Activated gamma-delta T cell (primary cell): ENCODE data around the gene NEGR1.

Source experiments
- DNase-seq: peaks from one replicate; lab custom pipeline; 2025; lab: John Stamatoyannopoulos, UW

The NEGR1 gene

GRCh38 chr1:71780681-71781080, 501.7 kb downstream of the NEGR1 start:
- no peak for DNase-seq

- no peak for DNase-seq
These were observed 503.4 kb downstream of the NEGR1 start for GRCh38 chr1:71778940-71779339.

- DNase-seq = no peak
These were observed 505.2 kb downstream of the NEGR1 start for GRCh38 chr1:71777094-71777493.

GRCh38 chr1:71774705-71775104, 507.6 kb downstream of the NEGR1 start:
- no peak for DNase-seq

GRCh38 chr1:71770121-71770520, 512.2 kb downstream of the NEGR1 start:
- no peak for DNase-seq

- no peak for DNase-seq
These were observed 515.6 kb downstream of the NEGR1 start for GRCh38 chr1:71766748-71767147.

- DNase-seq = no peak
These were observed 519.7 kb downstream of the NEGR1 start for GRCh38 chr1:71762514-71763255.

GRCh38 chr1:71755441-71755840, 526.9 kb downstream of the NEGR1 start:
- DNase-seq = no peak

- DNase-seq = no peak
These were observed 528.6 kb downstream of the NEGR1 start for GRCh38 chr1:71753746-71754145.

- no peak for DNase-seq
These were observed 537.0 kb downstream of the NEGR1 start for GRCh38 chr1:71745326-71745725.

GRCh38 chr1:71743862-71744261, 538.5 kb downstream of the NEGR1 start:
- no peak for DNase-seq

- DNase-seq = no peak
These were observed 543.4 kb downstream of the NEGR1 start for GRCh38 chr1:71738910-71739309.

GRCh38 chr1:71738256-71738655, 544.1 kb downstream of the NEGR1 start:
- DNase-seq = no peak

- DNase-seq = no peak
These were observed 544.6 kb downstream of the NEGR1 start for GRCh38 chr1:71737768-71738167.

- no peak for DNase-seq
These were observed 549.2 kb downstream of the NEGR1 start for GRCh38 chr1:71733121-71733520.

GRCh38 chr1:71721532-71721931, 560.8 kb downstream of the NEGR1 start:
- no peak for DNase-seq

GRCh38 chr1:71719330-71719729, 563.0 kb downstream of the NEGR1 start:
- DNase-seq = no peak

GRCh38 chr1:71717186-71717585, 565.2 kb downstream of the NEGR1 start:
- no peak for DNase-seq

- DNase-seq = no peak
These were observed 570.9 kb downstream of the NEGR1 start for GRCh38 chr1:71711456-71711855.

GRCh38 chr1:71706029-71706671, 576.2 kb downstream of the NEGR1 start:
- no peak for DNase-seq

GRCh38 chr1:71698186-71698585, 584.2 kb downstream of the NEGR1 start:
- no peak for DNase-seq

- DNase-seq = no peak
These were observed 586.5 kb downstream of the NEGR1 start for GRCh38 chr1:71695821-71696220.

- no peak for DNase-seq
These were observed 587.3 kb downstream of the NEGR1 start for GRCh38 chr1:71695084-71695483.

- no peak for DNase-seq
These were observed 588.8 kb downstream of the NEGR1 start for GRCh38 chr1:71693581-71693980.
